ENCODE measurements around the gene LY6G6D.

Gene LY6G6D

GRCh38 chr6:31721351-31722020, 6.3 kb downstream of the LY6G6D start, which contains the start of gene LY6G6C:
LY6G6C (minus strand) TSS chr6:31721746; CDS start chr6:31721679, 67 bp downstream.
- no peak for DNase-seq

- DNase-seq = no peak
Observed at GRCh38 chr6:31722173-31722572, 7.0 kb downstream of the LY6G6D start.

GRCh38 chr6:31723245-31723979, 8.3 kb downstream of the LY6G6D start, which contains the start of gene MPIG6B:
MPIG6B (plus strand) TSS chr6:31723373; CDS start chr6:31723384, 11 bp downstream.
- DNase-seq = no peak

GRCh38 chr6:31723980-31724691, 9.0 kb downstream of the LY6G6D start:
- DNase-seq = no peak

GRCh38 chr6:31725502-31726350, 10.6 kb downstream of the LY6G6D start:
- DNase-seq = no peak

GRCh38 chr6:31727034-31727716, 12.0 kb downstream of the LY6G6D start:
- no peak for DNase-seq

- no peak for DNase-seq
Observed at GRCh38 chr6:31727717-31728671, 12.8 kb downstream of the LY6G6D start.

- DNase-seq = no peak
Observed at GRCh38 chr6:31728767-31729514, 13.8 kb downstream of the LY6G6D start, which contains the start of gene DDAH2. DDAH2 (minus strand) TSS chr6:31729299; CDS start chr6:31729161, 138 bp downstream.

GRCh38 chr6:31729515-31729978, 14.4 kb downstream of the LY6G6D start:
- DNase-seq = peak; percentile 91

- peak; percentile 89 for DNase-seq
Observed at GRCh38 chr6:31729979-31730630, 15.0 kb downstream of the LY6G6D start.

- no peak for DNase-seq
Observed at GRCh38 chr6:31730631-31731086, 15.5 kb downstream of the LY6G6D start.

- DNase-seq = no peak
Observed at GRCh38 chr6:31732029-31732428, 16.9 kb downstream of the LY6G6D start.

- no peak for DNase-seq
Observed at GRCh38 chr6:31733734-31734133, 18.6 kb downstream of the LY6G6D start.

GRCh38 chr6:31734247-31734820, 19.2 kb downstream of the LY6G6D start:
- DNase-seq = no peak

GRCh38 chr6:31734821-31735406, 19.8 kb downstream of the LY6G6D start:
- DNase-seq = peak; percentile 81

GRCh38 chr6:31736021-31736767, 21.0 kb downstream of the LY6G6D start, which contains the start of gene CLIC1:
CLIC1 (minus strand) TSS chr6:31736530; CDS start chr6:31736300, 230 bp downstream.
- peak; percentile 89 for DNase-seq

GRCh38 chr6:31736768-31737314, 21.7 kb downstream of the LY6G6D start:
- DNase-seq = no peak
